ENCODE data around the gene PTTG1IP.

Gene PTTG1IP

GRCh38 chr21:44908908-44909307 lies 35.4 kb upstream of the PTTG1IP start:
- DNase-seq: no peak

- DNase-seq: no peak
Observed at GRCh38 chr21:44907966-44908895, 34.7 kb upstream of the PTTG1IP start.

GRCh38 chr21:44907225-44907965 lies 33.9 kb upstream of the PTTG1IP start:
- DNase-seq: no peak

GRCh38 chr21:44905728-44906090 lies 32.2 kb upstream of the PTTG1IP start:
- DNase-seq: no peak

DNA sequence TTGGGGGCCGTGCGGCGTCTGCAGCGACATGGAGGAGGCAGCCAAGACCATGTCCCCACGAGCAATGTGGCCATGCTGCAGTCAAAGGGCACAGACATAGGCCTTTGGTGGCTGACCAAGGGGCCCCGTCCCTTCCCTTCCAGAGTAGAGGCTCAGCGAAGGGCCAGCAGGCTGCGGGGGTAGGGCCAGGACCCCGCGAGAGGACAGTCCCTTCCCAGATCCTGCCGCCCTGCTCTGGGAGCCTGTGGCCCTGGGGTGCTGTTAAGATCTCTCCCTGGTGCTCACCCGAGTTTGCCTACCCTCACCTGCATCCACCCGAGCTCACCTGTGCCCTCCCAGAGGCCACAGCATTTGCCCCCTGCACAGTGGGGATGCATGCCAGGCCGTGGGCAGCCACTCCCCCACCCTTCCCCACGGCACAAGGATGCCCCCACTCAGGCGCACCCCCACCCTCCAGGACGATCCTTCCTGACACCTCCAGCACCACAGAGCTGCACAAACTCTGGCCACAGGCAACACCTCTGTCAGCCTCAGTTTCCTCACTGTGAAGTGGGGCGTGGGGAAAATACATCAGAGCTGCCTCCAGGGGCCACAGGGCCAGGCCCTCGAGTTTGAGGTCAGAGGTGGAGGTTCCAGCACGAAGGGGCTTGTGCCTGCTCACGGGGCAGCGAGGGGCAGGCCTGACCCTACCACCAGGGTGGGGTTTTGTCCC lies 31.7 kb upstream of the PTTG1IP start:
- no peak for DNase-seq

GRCh38 chr21:44904141-44904923 lies 30.8 kb upstream of the PTTG1IP start:
- DNase-seq: no peak

DNA sequence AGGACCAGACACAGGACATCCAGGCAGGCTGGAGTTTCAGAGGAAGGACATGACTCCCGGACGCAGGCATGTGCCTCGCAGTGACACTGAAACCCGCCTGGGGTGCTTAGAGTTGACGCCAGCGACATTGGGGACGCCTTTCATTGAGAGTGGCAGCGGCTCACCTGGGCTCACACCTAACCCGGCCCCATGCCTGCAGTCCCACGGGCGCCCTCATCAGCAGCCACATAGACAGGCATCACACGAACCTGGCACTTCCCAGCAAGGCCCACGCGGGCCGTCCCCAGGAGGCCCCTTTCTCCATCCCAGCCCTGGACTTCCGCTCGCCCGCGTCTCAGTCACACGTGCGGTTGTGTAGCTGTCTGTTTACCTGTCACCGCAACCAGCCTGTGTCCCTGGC lies 30.2 kb upstream of the PTTG1IP start:
- no peak for DNase-seq

GRCh38 chr21:44903050-44903685 lies 29.7 kb upstream of the PTTG1IP start:
- no peak for DNase-seq

DNA sequence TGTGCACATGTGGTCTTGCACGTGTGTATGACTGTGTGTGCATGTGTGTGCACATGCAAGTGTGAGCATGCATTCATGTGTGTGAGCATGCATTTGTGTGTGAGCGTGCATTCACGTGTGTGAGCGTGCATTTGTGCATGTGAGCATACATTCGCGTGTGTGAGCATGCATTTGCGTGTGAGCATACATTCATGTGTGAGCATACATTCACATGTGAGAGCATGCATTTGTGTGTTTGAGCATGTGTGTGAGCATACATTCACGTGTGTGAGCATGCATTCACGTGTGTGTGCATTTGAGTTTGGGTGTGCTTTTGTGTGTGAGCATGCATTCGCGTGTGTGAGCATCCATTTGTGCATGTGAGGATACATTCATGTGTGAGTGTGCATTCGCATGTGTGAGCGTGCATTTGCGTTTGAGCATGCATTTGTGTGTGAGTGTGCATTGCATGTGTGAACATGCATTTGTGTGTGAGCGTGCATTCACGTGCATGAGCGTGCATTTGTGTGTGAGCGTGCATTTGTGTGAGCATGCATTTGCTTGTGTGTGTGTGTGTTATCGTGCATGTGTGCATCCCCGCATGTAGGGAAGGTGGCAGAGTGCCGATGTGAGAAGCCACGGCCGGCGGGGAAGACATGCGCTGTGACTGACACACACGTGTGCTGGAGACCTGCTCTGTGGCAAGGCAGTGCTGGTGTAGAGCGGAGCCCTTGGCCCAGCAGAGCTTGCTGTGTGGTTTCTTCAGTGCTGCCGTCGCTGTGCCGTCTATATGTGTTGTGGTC lies 29.0 kb upstream of the PTTG1IP start:
- DNase-seq: no peak

- DNase-seq: no peak
Observed at GRCh38 chr21:44901391-44902074, 28.0 kb upstream of the PTTG1IP start.

DNA sequence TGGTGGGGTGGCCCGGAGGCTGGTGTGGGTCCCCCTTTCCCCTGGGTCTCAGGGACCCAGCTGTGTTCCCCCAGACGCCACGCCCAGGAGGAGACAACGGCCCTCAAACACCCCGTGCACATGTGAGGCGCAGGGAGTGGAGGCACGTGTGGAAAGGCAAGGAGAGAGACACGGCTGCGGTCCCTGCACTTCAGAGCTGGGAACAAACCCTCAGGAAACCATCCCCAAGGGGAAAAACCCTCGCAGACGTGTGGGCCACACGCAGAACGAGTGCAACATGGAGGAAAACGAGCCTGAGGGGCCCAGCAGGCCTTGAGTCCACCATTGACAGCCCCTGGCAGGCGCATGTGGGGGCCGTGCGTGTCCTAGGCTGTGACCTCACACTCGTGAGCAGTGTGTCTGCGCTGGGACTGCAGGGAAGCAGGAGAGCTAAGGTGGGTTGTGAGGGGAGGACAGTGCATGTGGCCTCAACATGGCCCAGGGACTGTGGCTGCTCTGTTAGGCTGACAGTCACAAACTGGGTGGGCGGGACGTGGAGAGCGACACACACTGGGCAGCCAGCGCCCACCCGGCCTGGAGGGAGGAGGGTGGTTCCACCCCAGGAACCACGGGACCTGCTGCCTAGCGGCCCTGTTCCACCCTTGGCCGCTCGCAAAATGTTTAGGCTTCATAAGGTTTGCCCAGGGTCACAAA lies 27.2 kb upstream of the PTTG1IP start:
- no peak for DNase-seq

- DNase-seq: no peak
Observed at GRCh38 chr21:44899768-44900558, 26.5 kb upstream of the PTTG1IP start.

GRCh38 chr21:44898851-44899767 lies 25.6 kb upstream of the PTTG1IP start:
- DNase-seq: no peak

GRCh38 chr21:44898011-44898488 lies 24.6 kb upstream of the PTTG1IP start:
- DNase-seq: no peak

DNA sequence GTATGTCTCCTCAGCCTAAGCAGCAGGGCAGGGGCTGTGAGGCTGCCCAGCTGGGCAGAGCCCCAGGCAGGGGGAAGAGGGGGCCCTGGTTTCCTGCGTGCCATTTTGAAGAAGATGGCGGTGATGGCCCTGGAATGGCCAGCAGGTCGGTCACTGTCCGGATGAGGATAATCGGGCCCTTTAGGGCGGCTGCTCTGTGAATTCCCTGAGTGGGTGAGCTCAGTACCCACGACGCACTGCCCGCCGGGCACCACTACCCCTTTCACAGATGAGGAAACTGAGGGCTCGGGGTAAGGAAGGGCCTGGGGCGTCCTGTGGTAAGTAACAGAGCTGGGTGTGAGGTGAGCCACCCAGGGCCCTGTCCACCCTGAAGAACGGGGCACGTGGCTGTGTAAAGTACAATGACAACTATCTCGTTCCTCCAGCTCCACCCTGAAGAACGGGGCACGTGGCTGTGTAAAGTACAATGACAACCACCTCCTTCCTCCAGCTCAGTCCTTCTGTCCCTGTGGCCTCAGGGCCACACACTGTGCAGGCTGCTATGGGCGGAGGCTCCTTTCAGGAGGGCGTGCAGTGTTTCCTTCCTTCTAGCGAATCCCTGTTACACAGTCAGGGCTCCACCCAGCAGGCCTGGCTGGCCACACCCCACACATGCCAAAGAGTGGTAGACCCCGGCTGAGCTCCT lies 24.0 kb upstream of the PTTG1IP start:
- DNase-seq: no peak

DNA sequence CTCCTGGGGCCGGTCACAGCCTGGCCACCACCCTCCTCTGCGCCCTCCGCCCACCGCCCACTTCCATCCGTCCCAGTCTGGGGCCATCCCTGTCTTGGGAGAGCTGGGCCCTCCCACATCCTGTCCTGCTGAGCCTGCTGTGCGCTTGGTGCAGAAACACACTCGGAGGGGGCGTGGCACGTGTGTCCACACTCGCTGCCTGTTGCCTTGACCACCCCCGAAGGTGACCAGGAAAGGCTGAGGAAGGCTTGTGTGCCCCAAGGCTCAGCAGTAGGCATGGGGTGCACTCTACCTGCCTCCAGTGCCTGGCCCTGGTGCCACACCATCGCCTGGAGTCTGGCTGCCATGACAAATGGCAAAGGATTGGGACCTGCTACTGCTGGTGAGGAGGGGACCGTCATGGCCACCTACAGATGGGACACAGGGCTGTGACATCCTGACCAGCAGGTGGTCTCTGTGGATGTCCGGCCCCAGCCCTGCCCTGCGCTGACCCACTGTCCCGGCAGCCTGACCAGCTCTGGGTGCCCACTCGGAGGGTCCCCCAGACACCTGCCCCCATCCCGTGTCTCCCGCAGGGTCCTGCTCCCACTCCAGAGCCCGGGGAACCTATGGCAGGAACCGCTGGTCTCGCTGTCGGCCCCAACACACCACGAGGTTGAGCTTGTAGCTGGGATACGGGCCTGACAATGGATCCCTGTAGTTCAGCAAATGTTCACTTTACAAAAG lies 23.2 kb upstream of the PTTG1IP start:
- no peak for DNase-seq

GRCh38 chr21:44895859-44896258 lies 22.4 kb upstream of the PTTG1IP start:
- no peak for DNase-seq
